ENCODE measurements around the gene NKX6-2. TPM values are rescaled to one million over a fixed set of nuclear protein-coding genes. Genes with fewer than 3 reads are reported as not detected.

The NKX6-2 gene
- total and polyA plus RNA-seq, 4 donors: 0.06 to 0.11 TPM; not detected in 2

GRCh38 chr10:132790934-132791829 is 5.2 kb upstream of the NKX6-2 start:
- Histone ChIP-seq H3K9me3 (ENCODE audit: control insufficient read depth in 4 of 4, insufficient read depth in 3 of 4, low read length in 3 of 4) (peaks cover 0 to 2% (median 0%) of the 10 kb centered on the region in 4 donors), H3K36me3 (ENCODE audit: control insufficient read depth in 4 of 4, insufficient read depth in 4 of 4, low read length in 4 of 4) (no peaks in the 10 kb centered on the region), H3K27ac (ENCODE audit: low read depth in 1 of 2, low read length in 1 of 2) (no peak overlapping the region), H3K4me1 (ENCODE audit: control insufficient read depth in 5 of 5, insufficient read depth in 5 of 5, low read length in 5 of 5) (peaks cover 0 to 8% (median 0%) of the 10 kb centered on the region in 5 donors), H3K27me3 (ENCODE audit: control insufficient read depth in 3 of 3, insufficient read depth in 3 of 3, low read length in 2 of 3) (peaks cover 4 to 36% (median 27%) of the 10 kb centered on the region in 3 donors), H3K4me3 (no peak overlapping the region), H3K9ac (ENCODE audit: insufficient read depth in 1 of 2, low read length in 2 of 2) (no peak overlapping the region)
- WGBS, 2 donors: 53 to 57% methylated on average over 31 of the region's 31 CpGs
- DNase-seq (no peak), ATAC-seq (ENCODE audit: insufficient read depth, low FRiP score) (no peak)
- no peak for TF ChIP-seq CTCF (IDR thresholded peaks at IDR 0.05; ENCODE audit: control extremely low read depth, extremely low read depth)

GRCh38 chr10:132790470-132790869 is 4.5 kb upstream of the NKX6-2 start:
- ATAC-seq (ENCODE audit: insufficient read depth, low FRiP score) (no peak), DNase-seq (no peak)
- Histone ChIP-seq H3K36me3 (ENCODE audit: control insufficient read depth in 4 of 4, insufficient read depth in 4 of 4, low read length in 4 of 4) (no peaks in the 10 kb centered on the region), H3K27ac (ENCODE audit: low read depth in 1 of 2, low read length in 1 of 2) (no peak overlapping the region), H3K9me3 (ENCODE audit: control insufficient read depth in 4 of 4, insufficient read depth in 3 of 4, low read length in 3 of 4) (peaks cover 0 to 2% (median 0%) of the 10 kb centered on the region in 4 donors), H3K4me3 (no peak overlapping the region), H3K9ac (ENCODE audit: insufficient read depth in 1 of 2, low read length in 2 of 2) (no peak overlapping the region), H3K4me1 (ENCODE audit: control insufficient read depth in 5 of 5, insufficient read depth in 5 of 5, low read length in 5 of 5) (peaks cover 0 to 10% (median 0%) of the 10 kb centered on the region in 5 donors), H3K27me3 (ENCODE audit: control insufficient read depth in 3 of 3, insufficient read depth in 3 of 3, low read length in 2 of 3) (peaks cover 4 to 38% (median 26%) of the 10 kb centered on the region in 3 donors)
- WGBS, 2 donors: 45 to 57% methylated on average over 7 of the region's 7 CpGs
- no peak for TF ChIP-seq CTCF (IDR thresholded peaks at IDR 0.05; ENCODE audit: control extremely low read depth, extremely low read depth)

- ATAC-seq (ENCODE audit: insufficient read depth, low FRiP score) (no peak), DNase-seq (no peak)
- H3K9ac ChIP-seq (ENCODE audit: insufficient read depth in 1 of 2, low read length in 2 of 2): no peak overlapping the region
- H3K36me3 ChIP-seq (ENCODE audit: control insufficient read depth in 4 of 4, insufficient read depth in 4 of 4, low read length in 4 of 4): no peaks in the 10 kb centered on the region
- 68 to 73% methylated on average over 15 of the region's 15 CpGs for WGBS, 2 donors
- H3K27me3 ChIP-seq (ENCODE audit: control insufficient read depth in 3 of 3, insufficient read depth in 3 of 3, low read length in 2 of 3): peaks cover 4 to 44% (median 26%) of the 10 kb centered on the region in 3 donors
- H3K4me1 ChIP-seq (ENCODE audit: control insufficient read depth in 5 of 5, insufficient read depth in 5 of 5, low read length in 5 of 5): peaks cover 0 to 11% (median 0%) of the 10 kb centered on the region in 5 donors
- no peak overlapping the region for H3K4me3 ChIP-seq
- H3K9me3 ChIP-seq (ENCODE audit: control insufficient read depth in 4 of 4, insufficient read depth in 3 of 4, low read length in 3 of 4): peaks cover 0 to 4% (median 0%) of the 10 kb centered on the region in 4 donors
- no peak for TF ChIP-seq CTCF (IDR thresholded peaks at IDR 0.05; ENCODE audit: control extremely low read depth, extremely low read depth)
- H3K27ac ChIP-seq (ENCODE audit: low read depth in 1 of 2, low read length in 1 of 2): no peak overlapping the region
Measured at GRCh38 chr10:132789659-132790148, 3.8 kb upstream of the NKX6-2 start.

Data from lung (tissue), 12 donors.